GM23338 (cell line): Measurements from ENCODE around the gene FOXO3.

Experiments used
- CREB1 ChIP-seq: fragments of 250-450 bp; sonication (Bioruptor Pico); IDR thresholded peaks from 2 replicates; pipeline ENCODE4 v1.5.0; 2020; ENCODE audit warnings: low read depth, mild to moderate bottlenecking, moderate library complexity
- EZH2 ChIP-seq: fragments of 200-600 bp; sonication (generic); IDR thresholded peaks from one replicate; pipeline ENCODE4 v1.8.0; 2017; ENCODE audit warnings: antibody characterized with exemption, mild to moderate bottlenecking, low read depth; ENCODE audit not compliant: unreplicated experiment
- EZH2phosphoT487 ChIP-seq: fragments of 200-600 bp; sonication (generic); IDR thresholded peaks from one replicate; pipeline ENCODE4 v1.8.1; 2018; ENCODE audit warnings: antibody characterized with exemption; ENCODE audit not compliant: unreplicated experiment
- JUNB ChIP-seq: IDR thresholded peaks from one replicate; pipeline ENCODE4 v1.6.1; 2016; ENCODE audit warnings: antibody characterized with exemption; ENCODE audit not compliant: unreplicated experiment
- POLR2AphosphoS5 ChIP-seq: IDR thresholded peaks from 2 replicates; pipeline ENCODE4 v1.6.1; 2016; ENCODE audit warnings: antibody characterized with exemption, low read depth
- TF ChIP-seq, protein P1 (sequence below), 2 experiments: fragments of 200-600 bp in 1 of 2; sonication (generic) in 1 of 2; conservative IDR thresholded peaks; 2 replicates each; pipeline versions ENCODE4 v1.5.1 to v1.6.1; 2016 to 2017; ENCODE audit warnings: antibody characterized with exemption in 2 of 2, low read depth in 2 of 2, mild to moderate bottlenecking in 2 of 2, moderate library complexity in 1 of 2
- TF ChIP-seq, protein P2 (sequence below): IDR thresholded peaks from one replicate; pipeline ENCODE4 v1.6.1; 2018; ENCODE audit warnings: antibody characterized with exemption; ENCODE audit not compliant: unreplicated experiment
- TF ChIP-seq, protein P3 (sequence below): fragments of 250-450 bp; sonication (Bioruptor Pico); IDR thresholded peaks from 2 replicates; pipeline ENCODE4 v1.5.0; 2020; ENCODE audit warnings: mild to moderate bottlenecking, moderate library complexity
- TF ChIP-seq, protein P4 (sequence below): IDR thresholded peaks from 2 replicates; pipeline ENCODE4 v1.6.1; 2016; ENCODE audit warnings: antibody characterized with exemption

DNA sequence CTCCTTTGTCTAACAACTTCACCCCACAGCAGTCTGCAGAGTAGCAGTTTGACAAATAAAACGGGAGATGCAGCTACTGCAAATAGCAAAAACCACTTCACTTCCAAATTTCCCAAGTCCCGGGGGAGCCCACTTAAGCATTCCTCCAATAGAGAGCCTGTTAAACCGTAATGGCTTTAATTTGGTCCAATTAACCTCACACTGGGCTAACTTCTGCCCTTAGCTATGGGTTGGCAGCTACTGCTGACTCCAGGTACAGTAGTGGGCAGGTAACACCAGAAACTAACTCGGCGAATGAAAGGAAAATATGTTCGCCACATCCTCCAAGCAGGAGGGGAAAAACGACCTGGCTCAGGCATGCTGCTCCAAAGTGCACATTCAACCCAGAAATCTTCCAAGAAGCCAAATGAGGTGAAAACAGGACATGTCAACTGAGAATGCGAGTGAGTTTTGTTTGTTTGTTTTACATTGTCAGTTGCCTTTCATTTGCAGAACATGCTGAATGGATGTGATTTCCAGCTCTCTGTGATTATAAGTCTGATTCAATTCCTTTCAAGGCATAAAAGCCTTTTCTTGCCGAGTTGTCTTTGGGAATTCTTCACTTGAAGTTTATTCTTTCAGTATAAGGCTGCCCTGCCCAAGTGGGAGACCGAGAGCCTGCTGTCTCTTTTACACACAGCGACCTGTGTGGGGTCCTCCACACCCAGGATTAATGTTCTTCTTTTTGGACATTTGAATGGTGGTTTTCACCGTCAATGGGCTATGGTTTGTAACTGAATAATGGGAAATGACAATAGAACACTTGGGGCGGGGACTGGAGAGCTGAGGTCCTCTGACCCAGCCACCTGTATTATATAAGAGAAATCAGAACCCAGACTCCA is 170.2 kb downstream of the FOXO3 start:
- TF ChIP-seq, protein P1, sequence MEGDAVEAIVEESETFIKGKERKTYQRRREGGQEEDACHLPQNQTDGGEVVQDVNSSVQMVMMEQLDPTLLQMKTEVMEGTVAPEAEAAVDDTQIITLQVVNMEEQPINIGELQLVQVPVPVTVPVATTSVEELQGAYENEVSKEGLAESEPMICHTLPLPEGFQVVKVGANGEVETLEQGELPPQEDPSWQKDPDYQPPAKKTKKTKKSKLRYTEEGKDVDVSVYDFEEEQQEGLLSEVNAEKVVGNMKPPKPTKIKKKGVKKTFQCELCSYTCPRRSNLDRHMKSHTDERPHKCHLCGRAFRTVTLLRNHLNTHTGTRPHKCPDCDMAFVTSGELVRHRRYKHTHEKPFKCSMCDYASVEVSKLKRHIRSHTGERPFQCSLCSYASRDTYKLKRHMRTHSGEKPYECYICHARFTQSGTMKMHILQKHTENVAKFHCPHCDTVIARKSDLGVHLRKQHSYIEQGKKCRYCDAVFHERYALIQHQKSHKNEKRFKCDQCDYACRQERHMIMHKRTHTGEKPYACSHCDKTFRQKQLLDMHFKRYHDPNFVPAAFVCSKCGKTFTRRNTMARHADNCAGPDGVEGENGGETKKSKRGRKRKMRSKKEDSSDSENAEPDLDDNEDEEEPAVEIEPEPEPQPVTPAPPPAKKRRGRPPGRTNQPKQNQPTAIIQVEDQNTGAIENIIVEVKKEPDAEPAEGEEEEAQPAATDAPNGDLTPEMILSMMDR (conservative IDR thresholded peaks at IDR 0.05; ENCODE audit: low read depth in 2 of 2) = no peak
- TF ChIP-seq, protein P2, sequence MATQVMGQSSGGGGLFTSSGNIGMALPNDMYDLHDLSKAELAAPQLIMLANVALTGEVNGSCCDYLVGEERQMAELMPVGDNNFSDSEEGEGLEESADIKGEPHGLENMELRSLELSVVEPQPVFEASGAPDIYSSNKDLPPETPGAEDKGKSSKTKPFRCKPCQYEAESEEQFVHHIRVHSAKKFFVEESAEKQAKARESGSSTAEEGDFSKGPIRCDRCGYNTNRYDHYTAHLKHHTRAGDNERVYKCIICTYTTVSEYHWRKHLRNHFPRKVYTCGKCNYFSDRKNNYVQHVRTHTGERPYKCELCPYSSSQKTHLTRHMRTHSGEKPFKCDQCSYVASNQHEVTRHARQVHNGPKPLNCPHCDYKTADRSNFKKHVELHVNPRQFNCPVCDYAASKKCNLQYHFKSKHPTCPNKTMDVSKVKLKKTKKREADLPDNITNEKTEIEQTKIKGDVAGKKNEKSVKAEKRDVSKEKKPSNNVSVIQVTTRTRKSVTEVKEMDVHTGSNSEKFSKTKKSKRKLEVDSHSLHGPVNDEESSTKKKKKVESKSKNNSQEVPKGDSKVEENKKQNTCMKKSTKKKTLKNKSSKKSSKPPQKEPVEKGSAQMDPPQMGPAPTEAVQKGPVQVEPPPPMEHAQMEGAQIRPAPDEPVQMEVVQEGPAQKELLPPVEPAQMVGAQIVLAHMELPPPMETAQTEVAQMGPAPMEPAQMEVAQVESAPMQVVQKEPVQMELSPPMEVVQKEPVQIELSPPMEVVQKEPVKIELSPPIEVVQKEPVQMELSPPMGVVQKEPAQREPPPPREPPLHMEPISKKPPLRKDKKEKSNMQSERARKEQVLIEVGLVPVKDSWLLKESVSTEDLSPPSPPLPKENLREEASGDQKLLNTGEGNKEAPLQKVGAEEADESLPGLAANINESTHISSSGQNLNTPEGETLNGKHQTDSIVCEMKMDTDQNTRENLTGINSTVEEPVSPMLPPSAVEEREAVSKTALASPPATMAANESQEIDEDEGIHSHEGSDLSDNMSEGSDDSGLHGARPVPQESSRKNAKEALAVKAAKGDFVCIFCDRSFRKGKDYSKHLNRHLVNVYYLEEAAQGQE = no peak
- TF ChIP-seq POLR2AphosphoS5 (no peak), EZH2phosphoT487 (no peak), EZH2 (no peak), JUNB (no peak), CREB1 (CRISPR knock-in tag) (no peak)
- TF ChIP-seq, protein P3, sequence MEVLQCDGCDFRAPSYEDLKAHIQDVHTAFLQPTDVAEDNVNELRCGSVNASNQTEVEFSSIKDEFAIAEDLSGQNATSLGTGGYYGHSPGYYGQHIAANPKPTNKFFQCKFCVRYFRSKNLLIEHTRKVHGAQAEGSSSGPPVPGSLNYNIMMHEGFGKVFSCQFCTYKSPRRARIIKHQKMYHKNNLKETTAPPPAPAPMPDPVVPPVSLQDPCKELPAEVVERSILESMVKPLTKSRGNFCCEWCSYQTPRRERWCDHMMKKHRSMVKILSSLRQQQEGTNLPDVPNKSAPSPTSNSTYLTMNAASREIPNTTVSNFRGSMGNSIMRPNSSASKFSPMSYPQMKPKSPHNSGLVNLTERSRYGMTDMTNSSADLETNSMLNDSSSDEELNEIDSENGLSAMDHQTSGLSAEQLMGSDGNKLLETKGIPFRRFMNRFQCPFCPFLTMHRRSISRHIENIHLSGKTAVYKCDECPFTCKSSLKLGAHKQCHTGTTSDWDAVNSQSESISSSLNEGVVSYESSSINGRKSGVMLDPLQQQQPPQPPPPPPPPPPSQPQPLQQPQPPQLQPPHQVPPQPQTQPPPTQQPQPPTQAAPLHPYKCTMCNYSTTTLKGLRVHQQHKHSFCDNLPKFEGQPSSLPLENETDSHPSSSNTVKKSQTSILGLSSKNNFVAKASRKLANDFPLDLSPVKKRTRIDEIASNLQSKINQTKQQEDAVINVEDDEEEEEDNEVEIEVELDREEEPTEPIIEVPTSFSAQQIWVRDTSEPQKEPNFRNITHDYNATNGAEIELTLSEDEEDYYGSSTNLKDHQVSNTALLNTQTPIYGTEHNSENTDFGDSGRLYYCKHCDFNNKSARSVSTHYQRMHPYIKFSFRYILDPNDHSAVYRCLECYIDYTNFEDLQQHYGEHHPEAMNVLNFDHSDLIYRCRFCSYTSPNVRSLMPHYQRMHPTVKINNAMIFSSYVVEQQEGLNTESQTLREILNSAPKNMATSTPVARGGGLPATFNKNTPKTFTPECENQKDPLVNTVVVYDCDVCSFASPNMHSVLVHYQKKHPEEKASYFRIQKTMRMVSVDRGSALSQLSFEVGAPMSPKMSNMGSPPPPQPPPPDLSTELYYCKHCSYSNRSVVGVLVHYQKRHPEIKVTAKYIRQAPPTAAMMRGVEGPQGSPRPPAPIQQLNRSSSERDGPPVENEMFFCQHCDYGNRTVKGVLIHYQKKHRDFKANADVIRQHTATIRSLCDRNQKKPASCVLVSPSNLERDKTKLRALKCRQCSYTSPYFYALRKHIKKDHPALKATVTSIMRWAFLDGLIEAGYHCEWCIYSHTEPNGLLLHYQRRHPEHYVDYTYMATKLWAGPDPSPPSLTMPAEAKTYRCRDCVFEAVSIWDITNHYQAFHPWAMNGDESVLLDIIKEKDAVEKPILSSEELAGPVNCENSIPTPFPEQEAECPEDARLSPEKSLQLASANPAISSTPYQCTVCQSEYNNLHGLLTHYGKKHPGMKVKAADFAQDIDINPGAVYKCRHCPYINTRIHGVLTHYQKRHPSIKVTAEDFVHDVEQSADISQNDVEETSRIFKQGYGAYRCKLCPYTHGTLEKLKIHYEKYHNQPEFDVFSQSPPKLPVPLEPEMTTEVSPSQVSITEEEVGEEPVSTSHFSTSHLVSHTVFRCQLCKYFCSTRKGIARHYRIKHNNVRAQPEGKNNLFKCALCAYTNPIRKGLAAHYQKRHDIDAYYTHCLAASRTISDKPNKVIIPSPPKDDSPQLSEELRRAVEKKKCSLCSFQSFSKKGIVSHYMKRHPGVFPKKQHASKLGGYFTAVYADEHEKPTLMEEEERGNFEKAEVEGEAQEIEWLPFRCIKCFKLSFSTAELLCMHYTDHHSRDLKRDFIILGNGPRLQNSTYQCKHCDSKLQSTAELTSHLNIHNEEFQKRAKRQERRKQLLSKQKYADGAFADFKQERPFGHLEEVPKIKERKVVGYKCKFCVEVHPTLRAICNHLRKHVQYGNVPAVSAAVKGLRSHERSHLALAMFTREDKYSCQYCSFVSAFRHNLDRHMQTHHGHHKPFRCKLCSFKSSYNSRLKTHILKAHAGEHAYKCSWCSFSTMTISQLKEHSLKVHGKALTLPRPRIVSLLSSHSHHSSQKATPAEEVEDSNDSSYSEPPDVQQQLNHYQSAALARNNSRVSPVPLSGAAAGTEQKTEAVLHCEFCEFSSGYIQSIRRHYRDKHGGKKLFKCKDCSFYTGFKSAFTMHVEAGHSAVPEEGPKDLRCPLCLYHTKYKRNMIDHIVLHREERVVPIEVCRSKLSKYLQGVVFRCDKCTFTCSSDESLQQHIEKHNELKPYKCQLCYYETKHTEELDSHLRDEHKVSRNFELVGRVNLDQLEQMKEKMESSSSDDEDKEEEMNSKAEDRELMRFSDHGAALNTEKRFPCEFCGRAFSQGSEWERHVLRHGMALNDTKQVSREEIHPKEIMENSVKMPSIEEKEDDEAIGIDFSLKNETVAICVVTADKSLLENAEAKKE (CRISPR knock-in tag) = no peak
- TF ChIP-seq, protein P4, sequence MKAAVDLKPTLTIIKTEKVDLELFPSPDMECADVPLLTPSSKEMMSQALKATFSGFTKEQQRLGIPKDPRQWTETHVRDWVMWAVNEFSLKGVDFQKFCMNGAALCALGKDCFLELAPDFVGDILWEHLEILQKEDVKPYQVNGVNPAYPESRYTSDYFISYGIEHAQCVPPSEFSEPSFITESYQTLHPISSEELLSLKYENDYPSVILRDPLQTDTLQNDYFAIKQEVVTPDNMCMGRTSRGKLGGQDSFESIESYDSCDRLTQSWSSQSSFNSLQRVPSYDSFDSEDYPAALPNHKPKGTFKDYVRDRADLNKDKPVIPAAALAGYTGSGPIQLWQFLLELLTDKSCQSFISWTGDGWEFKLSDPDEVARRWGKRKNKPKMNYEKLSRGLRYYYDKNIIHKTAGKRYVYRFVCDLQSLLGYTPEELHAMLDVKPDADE = no peak
